CD4-positive, alpha-beta T cell (primary cell): ENCODE measurements around the gene KRT82. TPM values are rescaled to one million over a fixed set of nuclear protein-coding genes. Genes with fewer than 3 reads are reported as not detected.

ENCODE experiments used
- ATAC-seq: fragments of 200-7000 bp; cut with Tn5 transposase; one replicate; pipeline ENCODE4 v1.10.0; 2022; ENCODE audit warnings: mild to moderate bottlenecking; ENCODE audit not compliant: poor library complexity
- CTCF ChIA-PET: fragments of 350-600 bp; sonication (Branson Sonifier 250); formaldehyde crosslinking; loops from one replicate; lab custom pipeline; 2021; ENCODE audit warnings: antibody characterized with exemption, inconsistent platforms; lab: Charles Lee
- POLR2A ChIA-PET: fragments of 350-600 bp; sonication (Branson Sonifier 250); formaldehyde crosslinking; loops from one replicate; lab custom pipeline; 2021; ENCODE audit warnings: antibody characterized with exemption, inconsistent platforms; lab: Charles Lee
- DNase-seq, 14 experiments: peaks; one replicate each; pipeline ENCODE4 v3.0.0-alpha.2; 2013 to 2020; ENCODE audit warnings: mixed read lengths in 2 of 14
- H3K27ac ChIP-seq, 2 donors: one replicate each; pipeline versions ENCODE4 v1.5.1 to v1.7.0; 2013; ENCODE audit warnings: low read length in 2 of 2, low read depth in 1 of 2, mild to moderate bottlenecking in 1 of 2
- H3K27me3 ChIP-seq, 2 experiments: 1 replicate in 1 of 2; 2 replicates in 1 of 2; pipeline versions ENCODE4 v1.6.1 to v1.7.0; 2013; ENCODE audit warnings: low read length in 2 of 2, control low read depth in 1 of 2, mild to moderate bottlenecking in 1 of 2, moderate library complexity in 1 of 2; ENCODE audit not compliant: insufficient read depth in 2 of 2, control insufficient read depth in 1 of 2
- H3K36me3 ChIP-seq: one replicate; pipeline ENCODE4 v1.6.1; 2013; ENCODE audit warnings: low read length, control low read depth; ENCODE audit not compliant: insufficient read depth
- H3K4me1 ChIP-seq: one replicate; pipeline ENCODE4 v1.6.1; 2013; ENCODE audit warnings: low read length, control low read depth; ENCODE audit not compliant: insufficient read depth
- H3K4me3 ChIP-seq: one replicate; pipeline ENCODE4 v1.5.1; 2013; ENCODE audit warnings: mild to moderate bottlenecking, low read length, moderate library complexity
- H3K9me3 ChIP-seq, 2 experiments: 1 replicate in 1 of 2; 2 replicates in 1 of 2; pipeline versions ENCODE4 v1.6.1 to v1.7.0; 2013; ENCODE audit warnings: low read length in 2 of 2, mild to moderate bottlenecking in 2 of 2, control low read depth in 1 of 2, moderate library complexity in 1 of 2; ENCODE audit not compliant: control insufficient read depth in 1 of 2, insufficient read depth in 1 of 2
- H3K27ac Mint-ChIP-seq: one replicate; pipeline ENCODE4 v1.8.0; 2020; ENCODE audit warnings: mixed read lengths
- H3K27me3 Mint-ChIP-seq: one replicate; pipeline ENCODE4 v1.8.0; 2021; ENCODE audit warnings: mixed read lengths
- H3K36me3 Mint-ChIP-seq: one replicate; pipeline ENCODE4 v1.8.0; 2021; ENCODE audit warnings: low read depth, mixed read lengths
- H3K4me1 Mint-ChIP-seq: one replicate; pipeline ENCODE4 v1.8.0; 2021; ENCODE audit warnings: low read depth, mixed read lengths
- H3K4me3 Mint-ChIP-seq: one replicate; pipeline ENCODE4 v1.8.0; 2020; ENCODE audit warnings: mild to moderate bottlenecking, mixed read lengths
- H3K9me3 Mint-ChIP-seq: one replicate; pipeline ENCODE4 v1.8.0; 2020; ENCODE audit warnings: mixed read lengths
- intact Hi-C, 2 experiments: fragments of 100-400 bp; cut with DNase I in 1 of 2; cut with micrococcal nuclease in 1 of 2; formaldehyde crosslinking; loops; one replicate each; pipeline versions ENCODE4 v1.15.1 to v1.9.0; 2023 to 2025; cut with DNase I, micrococcal nuclease
- total RNA-seq, 174 experiments: library from RNA in 2 of 174; stranded (reverse) in 2 of 174; gene quantifications; one replicate each; pipeline ENCODE4 v1.2.3 and lab custom pipeline; 2021 to 2026
- TF ChIP-seq, protein P1 (sequence below): fragments of 200-600 bp; IDR thresholded peaks from one replicate; pipeline ENCODE4 v1.8.0; 2022; ENCODE audit warnings: antibody characterized with exemption, mild to moderate bottlenecking

KRT82 gene
- total RNA-seq, 2 experiments from 2014 or later, result not detected

GRCh38 chr12:52400906-52401305 lies 5.2 kb downstream of the KRT82 start:
- no peaks in the 10 kb centered on the region for H3K4me1 ChIP-seq
- Mint-ChIP-seq H3K27me3 (peaks cover 8% of the 10 kb centered on the region), H3K36me3 (no peaks in the 10 kb centered on the region), H3K4me3 (no peak overlapping the region), H3K27ac (no peak overlapping the region), H3K4me1 (no peaks in the 10 kb centered on the region), H3K9me3 (no peaks in the 10 kb centered on the region)
- CTCF ChIA-PET, result no interaction called here
- POLR2A ChIA-PET, result no interaction called here
- TF ChIP-seq, protein P1, sequence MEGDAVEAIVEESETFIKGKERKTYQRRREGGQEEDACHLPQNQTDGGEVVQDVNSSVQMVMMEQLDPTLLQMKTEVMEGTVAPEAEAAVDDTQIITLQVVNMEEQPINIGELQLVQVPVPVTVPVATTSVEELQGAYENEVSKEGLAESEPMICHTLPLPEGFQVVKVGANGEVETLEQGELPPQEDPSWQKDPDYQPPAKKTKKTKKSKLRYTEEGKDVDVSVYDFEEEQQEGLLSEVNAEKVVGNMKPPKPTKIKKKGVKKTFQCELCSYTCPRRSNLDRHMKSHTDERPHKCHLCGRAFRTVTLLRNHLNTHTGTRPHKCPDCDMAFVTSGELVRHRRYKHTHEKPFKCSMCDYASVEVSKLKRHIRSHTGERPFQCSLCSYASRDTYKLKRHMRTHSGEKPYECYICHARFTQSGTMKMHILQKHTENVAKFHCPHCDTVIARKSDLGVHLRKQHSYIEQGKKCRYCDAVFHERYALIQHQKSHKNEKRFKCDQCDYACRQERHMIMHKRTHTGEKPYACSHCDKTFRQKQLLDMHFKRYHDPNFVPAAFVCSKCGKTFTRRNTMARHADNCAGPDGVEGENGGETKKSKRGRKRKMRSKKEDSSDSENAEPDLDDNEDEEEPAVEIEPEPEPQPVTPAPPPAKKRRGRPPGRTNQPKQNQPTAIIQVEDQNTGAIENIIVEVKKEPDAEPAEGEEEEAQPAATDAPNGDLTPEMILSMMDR, result no peak
- peaks cover 0 to 5% of the 10 kb centered on the region in 2 experiments for H3K27me3 ChIP-seq
- intact Hi-C loops, result no loop called here
- H3K9me3 ChIP-seq, result no peaks in the 10 kb centered on the region
- H3K36me3 ChIP-seq, result no peaks in the 10 kb centered on the region
- H3K27ac ChIP-seq, result no peak overlapping the region
- H3K4me3 ChIP-seq, result no peak overlapping the region
- DNase-seq (no peak), ATAC-seq (no peak)

DNA sequence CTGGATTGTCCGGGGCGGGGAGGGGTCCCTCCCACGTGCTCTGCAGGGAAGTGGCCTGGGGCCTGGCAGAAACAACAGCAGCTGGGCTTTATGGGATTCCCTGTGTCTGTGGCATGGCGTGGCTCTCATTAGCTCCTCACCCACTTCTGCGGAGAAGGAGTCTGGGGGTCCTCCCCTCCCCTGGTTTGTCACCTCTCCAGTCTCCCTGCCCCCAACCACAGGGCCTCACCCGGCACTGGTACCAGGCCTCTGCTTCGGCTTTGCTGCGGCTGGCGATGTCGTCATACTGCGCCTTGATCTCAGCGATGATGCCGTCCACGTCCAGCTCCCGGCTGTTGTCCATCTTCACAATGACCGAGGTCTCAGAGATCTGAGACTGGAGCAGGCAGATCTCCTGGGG lies 6.4 kb downstream of the KRT82 start:
- H3K27ac Mint-ChIP-seq, result no peak overlapping the region
- intact Hi-C loops, result no loop called here
- no peaks in the 10 kb centered on the region for H3K36me3 ChIP-seq
- TF ChIP-seq, protein P1, result no peak
- H3K4me3 ChIP-seq, result no peak overlapping the region
- H3K27ac ChIP-seq, result no peak overlapping the region
- no peaks in the 10 kb centered on the region for H3K4me1 ChIP-seq
- no peaks in the 10 kb centered on the region for H3K9me3 Mint-ChIP-seq
- DNase-seq (no peak), ATAC-seq (no peak)
- ChIA-PET CTCF (no interaction called here), POLR2A (no interaction called here)
- H3K9me3 ChIP-seq, result no peaks in the 10 kb centered on the region
- H3K27me3 ChIP-seq, result peaks cover 0 to 2% of the 10 kb centered on the region in 2 experiments
- H3K4me3 Mint-ChIP-seq, result no peak overlapping the region
- H3K27me3 Mint-ChIP-seq, result peaks cover 8% of the 10 kb centered on the region
- H3K36me3 Mint-ChIP-seq, result no peaks in the 10 kb centered on the region
- H3K4me1 Mint-ChIP-seq, result no peaks in the 10 kb centered on the region

GRCh38 chr12:52398176-52398575 lies 8.0 kb downstream of the KRT82 start:
- DNase-seq (no peak), ATAC-seq (no peak)
- Histone ChIP-seq H3K9me3 (no peaks in the 10 kb centered on the region), H3K4me3 (no peak overlapping the region), H3K4me1 (no peaks in the 10 kb centered on the region), H3K27me3 (peaks cover 0 to 5% of the 10 kb centered on the region in 2 experiments), H3K36me3 (no peaks in the 10 kb centered on the region), H3K27ac (no peak overlapping the region)
- POLR2A ChIA-PET, result no interaction called here
- H3K9me3 Mint-ChIP-seq, result no peaks in the 10 kb centered on the region
- no peak overlapping the region for H3K27ac Mint-ChIP-seq
- peaks cover 11% of the 10 kb centered on the region for H3K27me3 Mint-ChIP-seq
- intact Hi-C loops, result no loop called here
- no peak overlapping the region for H3K4me3 Mint-ChIP-seq
- TF ChIP-seq, protein P1, result no peak
- CTCF ChIA-PET, result no interaction called here
- no peaks in the 10 kb centered on the region for H3K36me3 Mint-ChIP-seq
- H3K4me1 Mint-ChIP-seq, result no peaks in the 10 kb centered on the region
